Umbilical cord (tissue), 2 donors: ENCODE measurements around the gene ADPRS. TPM values are rescaled to one million over a fixed set of nuclear protein-coding genes. Genes with fewer than 3 reads are reported as not detected.

ENCODE experiments used
- DNase-seq: peaks from one replicate; pipeline ENCODE4 v3.0.0-alpha.2; 2015; ENCODE audit warnings: low spot score
- total RNA-seq: library from RNA; depleted of rRNA; stranded (reverse); fragments of >200 nt; gene quantifications from one replicate; pipeline ENCODE4 v1.2.3, GENCODE V29; 2014; ENCODE audit warnings: low replicate concordance; ENCODE audit not compliant: insufficient read depth

ADPRS gene
- total RNA-seq, 1 donor from 2014 or later: 37.8 TPM

- peak; percentile 85 for DNase-seq
Observed at GRCh38 chr1:36108314-36108713, 19.6 kb downstream of the ADPRS start.

DNA sequence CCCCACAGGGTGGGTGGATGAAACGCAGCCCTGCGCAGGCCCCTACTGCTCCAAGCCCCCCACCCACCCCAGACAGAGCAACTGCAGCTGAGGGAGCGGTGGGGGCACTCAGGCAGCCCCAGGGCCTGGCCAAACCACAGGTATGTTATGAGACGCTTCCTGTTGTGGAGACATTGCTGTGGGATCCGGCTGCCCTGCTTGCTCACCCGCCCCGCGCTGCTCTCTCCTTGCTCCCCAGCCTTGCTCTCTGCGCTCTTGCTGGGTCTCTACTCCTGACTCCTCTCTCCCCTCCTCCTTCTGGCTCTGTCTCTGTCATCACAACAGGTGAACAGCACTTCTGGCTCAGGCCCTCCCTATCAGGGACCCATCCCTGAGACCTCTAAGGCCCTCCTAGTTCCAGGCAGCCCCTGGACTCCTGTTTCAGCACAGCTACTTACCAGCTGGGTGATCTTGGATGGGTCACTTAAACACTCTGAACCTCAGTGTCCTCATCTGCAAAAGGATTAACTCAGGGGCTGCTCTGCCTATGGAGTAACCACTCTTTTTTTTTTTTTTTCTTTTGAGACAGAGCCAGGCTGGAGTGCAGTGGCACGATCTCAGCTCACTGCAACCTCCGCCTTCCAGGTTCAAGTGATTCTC is 20.5 kb downstream of the ADPRS start:
- no peak for DNase-seq

DNA sequence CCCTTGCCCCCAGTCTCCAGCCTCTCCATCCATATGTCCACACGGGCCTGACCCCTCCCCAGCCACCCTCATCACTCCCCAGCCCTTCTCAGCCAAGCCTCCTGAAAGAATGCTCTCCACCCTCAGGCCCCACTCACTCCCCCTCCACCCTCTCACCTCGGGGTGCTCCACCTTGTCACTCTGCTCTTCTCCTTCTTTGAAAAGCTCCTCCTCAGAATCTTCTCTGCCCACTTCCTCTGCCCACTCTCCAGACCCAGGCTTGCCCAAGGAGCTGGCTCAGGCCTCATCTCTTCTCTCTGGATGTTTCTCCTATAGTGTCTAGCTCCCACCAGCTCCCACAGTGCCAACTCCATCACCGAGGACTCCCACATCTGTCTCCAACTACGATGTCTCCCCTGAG is 22.5 kb downstream of the ADPRS start:
- no peak for DNase-seq

DNA sequence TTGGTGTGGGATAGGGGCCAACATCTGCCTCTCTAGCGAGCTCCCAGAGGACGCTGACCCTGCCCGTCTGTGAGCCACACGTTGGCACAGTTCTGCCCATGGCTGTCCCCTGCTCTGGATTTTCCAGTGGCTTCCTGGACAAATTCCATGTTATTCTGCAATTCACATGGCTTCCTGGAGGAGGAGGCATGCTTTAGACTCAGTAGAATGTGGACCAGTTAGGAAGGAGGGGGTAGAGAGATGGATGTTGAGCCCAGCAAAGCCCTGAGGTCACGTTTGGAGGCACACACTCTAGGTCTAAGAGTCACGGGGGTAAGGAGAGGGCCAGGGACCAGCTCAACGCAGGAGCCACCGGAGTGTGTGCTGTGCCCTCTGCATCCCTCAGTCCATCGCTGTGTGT is 24.1 kb downstream of the ADPRS start:
- DNase-seq: no peak

- no peak for DNase-seq
Observed at GRCh38 chr1:36114371-36114770, 25.7 kb downstream of the ADPRS start.

DNA sequence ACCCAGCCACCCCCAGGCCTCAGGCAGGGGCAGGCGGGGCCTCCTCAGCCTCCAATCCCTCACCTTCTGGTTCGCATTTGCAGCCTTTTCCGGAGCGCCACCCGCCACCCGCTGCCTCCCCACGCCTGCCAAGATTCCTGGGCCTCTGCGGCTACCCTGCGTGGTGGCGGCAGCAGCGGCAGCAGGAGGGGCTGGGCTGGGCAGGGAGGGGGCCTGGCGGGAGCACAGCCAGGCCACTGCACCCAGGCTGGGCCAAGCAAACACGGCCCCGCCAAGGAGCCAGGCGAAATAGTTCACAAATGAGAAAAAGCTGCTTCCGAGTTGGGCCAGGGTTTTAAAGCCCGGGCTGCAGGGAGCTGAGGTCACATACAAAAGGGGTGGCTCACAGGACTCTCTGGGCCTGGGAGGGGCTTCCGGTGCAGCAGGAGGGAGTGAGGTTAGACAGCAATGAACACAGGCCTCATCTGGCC is 26.5 kb downstream of the ADPRS start:
- DNase-seq: peak; percentile 88

GRCh38 chr1:36115931-36116330 is 27.2 kb downstream of the ADPRS start:
- no peak for DNase-seq

DNA sequence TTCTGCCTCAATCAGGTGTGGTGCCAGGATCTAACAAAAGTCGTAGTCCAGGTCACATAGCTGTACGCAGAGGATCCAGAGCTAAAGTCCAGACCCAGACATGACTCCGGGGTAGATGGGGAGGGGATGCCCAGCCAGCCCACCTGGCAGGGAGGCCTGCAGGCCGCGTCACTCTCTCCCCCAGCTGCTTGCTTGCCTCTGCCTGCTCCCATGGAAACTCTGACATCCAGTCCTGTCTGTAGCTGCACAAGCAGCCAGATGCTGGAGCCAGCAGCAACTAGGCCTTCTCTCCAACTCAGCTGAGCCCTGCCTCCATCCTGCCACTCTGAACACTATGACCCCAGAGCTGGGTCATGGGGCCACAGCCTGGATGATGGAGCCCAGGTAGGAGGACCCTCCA is 28.2 kb downstream of the ADPRS start:
- peak; percentile 76 for DNase-seq

GRCh38 chr1:36118447-36119204 is 29.9 kb downstream of the ADPRS start:
- no peak for DNase-seq

DNA sequence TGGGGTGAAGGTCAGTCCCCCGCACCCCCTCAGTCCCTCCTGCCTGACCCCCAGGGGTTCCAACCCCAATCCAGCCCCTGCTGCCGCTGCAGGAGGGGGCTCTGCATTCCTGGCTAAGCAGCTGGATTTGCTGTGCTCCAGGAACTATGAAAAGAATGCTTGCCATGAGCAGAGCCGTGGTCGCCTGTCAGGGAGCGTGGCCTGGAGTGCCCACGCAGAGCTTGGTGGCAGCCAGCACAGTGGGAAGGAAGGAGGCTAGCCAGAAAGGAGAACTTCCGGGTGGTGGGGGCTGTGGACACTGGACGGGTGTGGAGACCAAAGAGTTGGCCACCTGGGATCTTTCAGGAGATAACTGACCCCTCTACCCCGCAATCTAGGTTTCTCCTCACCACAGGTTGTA is 30.8 kb downstream of the ADPRS start:
- no peak for DNase-seq

DNA sequence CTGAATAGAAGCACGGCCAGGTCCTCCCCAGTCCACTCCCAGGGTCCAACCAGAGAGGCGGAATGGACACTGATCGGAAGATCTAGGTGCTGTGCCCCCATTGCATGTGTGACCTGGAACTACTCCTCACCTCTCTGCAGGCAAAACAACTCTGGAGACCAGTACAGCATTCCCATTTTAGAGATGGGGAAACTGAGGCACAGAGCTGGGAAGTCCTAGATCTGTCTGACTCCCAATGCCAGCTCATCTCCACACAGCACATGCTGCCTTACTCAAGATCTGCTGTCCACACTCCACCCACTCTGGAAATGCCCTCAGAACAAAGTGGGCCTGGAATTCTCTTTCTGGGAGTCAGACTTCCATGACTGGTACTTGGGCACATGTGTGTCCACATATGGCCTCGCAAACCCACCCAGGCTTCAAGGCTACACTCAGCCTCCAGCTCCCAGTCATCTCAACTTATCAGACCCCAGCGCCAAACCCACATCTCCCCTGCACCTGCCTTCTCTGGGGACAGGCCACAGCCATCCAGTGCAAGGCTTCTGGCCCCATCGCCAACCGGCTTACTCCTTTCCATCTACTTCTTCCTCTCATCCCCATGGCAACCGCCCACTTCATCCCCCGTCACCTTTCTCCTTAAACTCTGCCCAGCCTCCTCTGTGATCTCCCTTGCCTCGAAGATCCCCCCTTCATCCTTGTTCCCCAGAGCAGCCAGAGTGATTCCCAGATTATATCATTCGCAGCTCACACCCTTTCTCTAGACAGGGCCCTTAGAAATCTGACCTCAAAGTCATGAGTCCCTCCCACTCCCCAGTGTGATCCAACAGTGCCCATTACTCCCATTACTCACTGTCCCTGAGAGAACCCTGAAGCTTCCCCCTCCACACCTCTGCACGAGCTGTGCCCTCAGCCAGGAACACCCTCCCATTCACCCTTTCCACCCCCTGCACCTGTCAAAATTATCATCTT is 33.7 kb downstream of the ADPRS start:
- DNase-seq: no peak

DNA sequence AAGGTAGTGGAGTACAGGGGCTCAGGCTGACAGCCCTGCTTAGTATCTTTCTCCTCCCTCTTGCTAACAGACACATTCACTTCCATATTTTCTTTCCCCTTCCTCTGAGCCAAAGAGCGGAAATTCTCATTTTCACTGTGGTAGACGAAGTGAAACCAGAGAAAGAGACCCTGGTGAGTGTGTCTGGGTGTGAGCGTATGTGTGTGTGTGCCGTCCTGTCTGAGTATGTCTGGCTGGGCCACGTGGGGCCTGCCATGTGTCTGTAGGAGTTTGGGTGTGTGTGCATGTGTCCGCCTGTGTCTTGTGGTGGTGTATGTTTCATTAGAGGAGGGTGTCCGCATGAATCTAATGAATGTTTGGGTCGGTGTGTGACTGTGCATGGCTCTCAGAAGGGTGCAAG is 34.7 kb downstream of the ADPRS start:
- DNase-seq: peak; percentile 70

- no peak for DNase-seq
Observed at GRCh38 chr1:36124404-36125128, 35.9 kb downstream of the ADPRS start.

- no peak for DNase-seq
Observed at GRCh38 chr1:36125129-36125991, 36.7 kb downstream of the ADPRS start, which contains the start of gene COL8A2. TSS of gene COL8A2 (minus strand) at chr1:36125222. CDS start at chr1:36100242, 24,980 bp downstream.

DNA sequence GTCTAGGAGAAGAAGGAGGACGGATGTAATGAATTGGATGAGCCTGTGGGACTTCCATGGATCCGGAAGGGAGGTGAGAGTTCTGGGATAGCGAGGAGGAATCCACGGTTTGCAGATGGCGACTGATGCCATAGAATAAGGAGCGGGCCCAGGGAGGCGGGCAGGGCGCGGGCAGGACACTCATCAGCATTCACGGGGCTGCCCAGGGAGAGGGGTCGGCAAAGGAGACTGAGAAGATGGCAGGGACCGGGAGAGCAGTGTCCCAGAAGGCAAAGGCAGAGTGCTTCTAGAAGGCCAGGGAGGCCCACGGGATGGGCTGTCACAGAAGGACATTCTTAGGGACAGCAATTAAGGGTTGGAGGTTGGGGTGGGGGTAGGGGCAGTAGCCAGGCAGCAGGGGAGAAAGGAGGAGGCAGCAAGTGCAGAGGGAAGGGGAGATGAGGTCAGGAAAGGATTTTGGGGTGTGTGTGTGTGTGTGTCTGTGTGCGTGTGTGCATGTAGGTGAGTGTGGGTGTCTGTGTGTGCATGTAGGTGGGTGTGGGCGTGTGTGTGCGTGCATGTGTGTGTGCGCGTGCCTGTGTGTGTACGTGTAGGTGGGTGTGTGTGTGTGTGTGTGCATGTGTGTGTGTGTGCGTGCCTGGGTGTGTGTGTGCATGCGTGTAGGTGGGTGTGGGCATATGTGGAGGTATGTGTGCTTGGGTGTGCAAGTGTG is 37.5 kb downstream of the ADPRS start:
- DNase-seq: no peak

- no peak for DNase-seq
Observed at GRCh38 chr1:36126797-36127500, 38.3 kb downstream of the ADPRS start.

GRCh38 chr1:36128126-36128904 is 39.6 kb downstream of the ADPRS start:
- no peak for DNase-seq

DNA sequence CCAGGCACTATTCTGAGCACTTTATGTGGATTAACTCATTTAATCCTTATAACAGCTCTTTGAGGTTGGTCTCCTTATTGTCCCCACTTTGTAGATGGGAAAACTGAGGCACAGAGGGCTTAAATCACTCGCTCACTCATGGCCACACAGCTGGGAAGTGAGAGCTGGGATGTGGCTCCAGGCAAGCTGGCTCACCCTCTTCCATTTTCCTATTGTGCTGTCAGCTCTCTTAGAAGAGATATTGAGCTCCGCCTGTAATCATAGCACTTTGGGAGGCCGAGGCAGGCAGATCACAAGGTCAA is 40.2 kb downstream of the ADPRS start:
- no peak for DNase-seq
